Fibroblast of pulmonary artery (primary cell): ENCODE measurements around the gene MEF2C.

Source experiments
- DNase-seq: peaks from one replicate; pipeline ENCODE4 v3.0.0-alpha.2; 2010; ENCODE audit warnings: low read depth
- H3K4me3 ChIP-seq: replicated peaks from 2 replicates; pipeline ENCODE4 v1.5.1; 2011; ENCODE audit warnings: low read depth, mild to moderate bottlenecking, control low read depth, low read length, moderate library complexity
- CTCF ChIP-seq: IDR thresholded peaks from 2 replicates; pipeline ENCODE4 v1.5.1; 2011; ENCODE audit warnings: mild to moderate bottlenecking, control low read depth, low read length, inconsistent platforms; ENCODE audit errors: missing control alignments

MEF2C gene

GRCh38 chr5:88682881-88683361, 200.1 kb downstream of the MEF2C start:
- H3K4me3 ChIP-seq, result no peak overlapping the region
- DNase-seq, result no peak
- no peak for TF ChIP-seq CTCF

GRCh38 chr5:88682131-88682530, 200.9 kb downstream of the MEF2C start:
- no peak overlapping the region for H3K4me3 ChIP-seq
- no peak for DNase-seq
- TF ChIP-seq CTCF, result no peak

GRCh38 chr5:88681211-88681803, 201.7 kb downstream of the MEF2C start:
- no peak overlapping the region for H3K4me3 ChIP-seq
- TF ChIP-seq CTCF, result no peak
- DNase-seq, result no peak

GRCh38 chr5:88680253-88681132, 202.5 kb downstream of the MEF2C start:
- H3K4me3 ChIP-seq, result peak overlapping the region; percentile 30
- DNase-seq, result peak; percentile 47
- peak; percentile 65 for TF ChIP-seq CTCF

- no peak for TF ChIP-seq CTCF
- H3K4me3 ChIP-seq, result no peak overlapping the region
- DNase-seq, result no peak
These were observed 203.3 kb downstream of the MEF2C start for GRCh38 chr5:88679638-88680037.

- H3K4me3 ChIP-seq, result no peak overlapping the region
- DNase-seq, result no peak
- no peak for TF ChIP-seq CTCF
These were observed 204.1 kb downstream of the MEF2C start for GRCh38 chr5:88678770-88679381.
